HepG2 (cell line): ENCODE measurements around the gene GRPEL2. TPM values are rescaled to one million over a fixed set of nuclear protein-coding genes. Genes with fewer than 3 reads are reported as not detected.

Experiments
- DRAP1 ChIP-seq: IDR thresholded peaks from 2 replicates; pipeline ENCODE4 v1.6.1; 2016; ENCODE audit warnings: missing genetic modification reagents, missing compliant biosample characterization
- FOSL2 ChIP-seq: sonication (generic); formaldehyde crosslinking; IDR thresholded peaks from 2 replicates; pipeline ENCODE4 v1.4.0; 2020; ENCODE audit warnings: missing genetic modification reagents
- HNF4A ChIP-seq: sonication (generic); formaldehyde crosslinking; IDR thresholded peaks from 2 replicates; pipeline ENCODE4 v1.4.0; 2020; ENCODE audit warnings: missing genetic modification reagents
- KLF16 ChIP-seq, 2 experiments: sonication (generic) in 1 of 2; formaldehyde crosslinking in 1 of 2; IDR thresholded peaks; 2 replicates each; pipeline versions ENCODE4 v1.6.1 to v1.8.0; 2016 to 2023; ENCODE audit warnings: missing genetic modification reagents in 2 of 2, missing compliant biosample characterization in 1 of 2
- MED1 ChIP-seq: sonication (generic); formaldehyde crosslinking; IDR thresholded peaks from 2 replicates; pipeline ENCODE4 v1.4.0; 2020; ENCODE audit warnings: missing genetic modification reagents
- SOX13 ChIP-seq, 3 experiments: fragments of 450-650 bp in 1 of 3; sonication (generic) in 1 of 3; formaldehyde crosslinking in 1 of 3; IDR thresholded peaks in 2 of 3; conservative IDR thresholded peaks in 1 of 3; 2 replicates each; pipeline versions ENCODE4 v1.5.0 to v1.6.1; 2016 to 2020; ENCODE audit warnings: antibody characterized with exemption in 1 of 3, mild to moderate bottlenecking in 1 of 3, missing compliant biosample characterization in 1 of 3, missing genetic modification reagents in 1 of 3, moderate library complexity in 1 of 3
- THAP11 ChIP-seq: IDR thresholded peaks from 2 replicates; pipeline ENCODE4 v1.6.1; 2016; ENCODE audit warnings: missing biosample characterization, missing genetic modification reagents
- ZFX ChIP-seq: sonication (generic); formaldehyde crosslinking; IDR thresholded peaks from 2 replicates; pipeline ENCODE4 v1.4.0; 2020; ENCODE audit warnings: mild to moderate bottlenecking, low read depth, missing genetic modification reagents, moderate library complexity
- ZNF205 ChIP-seq: IDR thresholded peaks from 2 replicates; pipeline ENCODE4 v1.6.1; 2018; ENCODE audit warnings: missing biosample characterization, missing genetic modification reagents
- ZNF407 ChIP-seq: sonication (generic); formaldehyde crosslinking; IDR thresholded peaks from one replicate; pipeline ENCODE4 v1.5.1; 2020; ENCODE audit warnings: mild to moderate bottlenecking, missing genetic modification reagents; ENCODE audit errors: not compliant biosample characterization
- ZNF597 ChIP-seq: sonication (generic); formaldehyde crosslinking; IDR thresholded peaks from 2 replicates; pipeline ENCODE4 v1.5.0; 2020; ENCODE audit warnings: missing genetic modification reagents
- polyA plus RNA-seq, 8 experiments: library from polyadenylated mRNA; depleted of rRNA in 3 of 8; stranded (reverse) in 7 of 8; unstranded in 1 of 8; fragments of >200 nt; fragmentation: Illumina TruSeq in 4 of 8; extraction: Trizol in 4 of 8; gene quantifications; 2 replicates each; pipeline versions ENCODE4 v1.2.1 to v1.2.3, GENCODE V29; 2011 to 2016; ENCODE audit warnings: low read depth in 4 of 8, missing spikeins in 1 of 8, mixed read lengths in 1 of 8; ENCODE audit not compliant: insufficient read depth in 1 of 8
- total RNA-seq, 5 experiments: library from RNA; depleted of rRNA; stranded (reverse); fragments of >200 nt; fragmentation: Illumina TruSeq; extraction: Trizol; gene quantifications; 2 replicates each; pipeline ENCODE4 v1.2.3, GENCODE V29; 2016; ENCODE audit warnings: low read depth in 1 of 5
- TF ChIP-seq, protein P1 (sequence below): sonication (generic); formaldehyde crosslinking; IDR thresholded peaks from 2 replicates; pipeline ENCODE4 v1.5.1; 2020; ENCODE audit warnings: mild to moderate bottlenecking, missing genetic modification reagents, moderate library complexity

GRPEL2 gene
- total and polyA plus RNA-seq, 2 of the 13 experiments (the other 11 are each of a cell fraction or from before 2014, with no cell fraction given): 13.1 to 16.6 TPM

GRCh38 chr5:149380466-149381121 is 35.3 kb downstream of the GRPEL2 start (continued):
- TF ChIP-seq ZNF407 (CRISPR knock-in tag): no peak
- peak; percentile 77 for TF ChIP-seq MED1 (CRISPR knock-in tag)
- 0 out of 4 replicates have a peak, but pooled peaks of 1 of the 2 experiments have one; percentile 16 for TF ChIP-seq KLF16 (CRISPR knock-in tag; IDR thresholded peaks at IDR 0.05)
- no peak for TF ChIP-seq ZNF597
- TF ChIP-seq ZFX (CRISPR knock-in tag): peak; percentile 78
- no peak for TF ChIP-seq THAP11 (CRISPR knock-in tag)
- TF ChIP-seq FOSL2 (CRISPR knock-in tag): peak; percentile 63
- TF ChIP-seq DRAP1 (CRISPR knock-in tag): peak; percentile 77
- no peak for TF ChIP-seq SOX13 (IDR thresholded peaks at IDR 0.05)
- 0 out of 4 replicates have a peak, but pooled peaks of 1 of the 2 experiments have one; percentile 16 for TF ChIP-seq SOX13 (CRISPR knock-in tag; conservative IDR thresholded peaks at IDR 0.05 in 1 of 2, IDR thresholded peaks at IDR 0.05 in 1 of 2)
- TF ChIP-seq, protein P1, sequence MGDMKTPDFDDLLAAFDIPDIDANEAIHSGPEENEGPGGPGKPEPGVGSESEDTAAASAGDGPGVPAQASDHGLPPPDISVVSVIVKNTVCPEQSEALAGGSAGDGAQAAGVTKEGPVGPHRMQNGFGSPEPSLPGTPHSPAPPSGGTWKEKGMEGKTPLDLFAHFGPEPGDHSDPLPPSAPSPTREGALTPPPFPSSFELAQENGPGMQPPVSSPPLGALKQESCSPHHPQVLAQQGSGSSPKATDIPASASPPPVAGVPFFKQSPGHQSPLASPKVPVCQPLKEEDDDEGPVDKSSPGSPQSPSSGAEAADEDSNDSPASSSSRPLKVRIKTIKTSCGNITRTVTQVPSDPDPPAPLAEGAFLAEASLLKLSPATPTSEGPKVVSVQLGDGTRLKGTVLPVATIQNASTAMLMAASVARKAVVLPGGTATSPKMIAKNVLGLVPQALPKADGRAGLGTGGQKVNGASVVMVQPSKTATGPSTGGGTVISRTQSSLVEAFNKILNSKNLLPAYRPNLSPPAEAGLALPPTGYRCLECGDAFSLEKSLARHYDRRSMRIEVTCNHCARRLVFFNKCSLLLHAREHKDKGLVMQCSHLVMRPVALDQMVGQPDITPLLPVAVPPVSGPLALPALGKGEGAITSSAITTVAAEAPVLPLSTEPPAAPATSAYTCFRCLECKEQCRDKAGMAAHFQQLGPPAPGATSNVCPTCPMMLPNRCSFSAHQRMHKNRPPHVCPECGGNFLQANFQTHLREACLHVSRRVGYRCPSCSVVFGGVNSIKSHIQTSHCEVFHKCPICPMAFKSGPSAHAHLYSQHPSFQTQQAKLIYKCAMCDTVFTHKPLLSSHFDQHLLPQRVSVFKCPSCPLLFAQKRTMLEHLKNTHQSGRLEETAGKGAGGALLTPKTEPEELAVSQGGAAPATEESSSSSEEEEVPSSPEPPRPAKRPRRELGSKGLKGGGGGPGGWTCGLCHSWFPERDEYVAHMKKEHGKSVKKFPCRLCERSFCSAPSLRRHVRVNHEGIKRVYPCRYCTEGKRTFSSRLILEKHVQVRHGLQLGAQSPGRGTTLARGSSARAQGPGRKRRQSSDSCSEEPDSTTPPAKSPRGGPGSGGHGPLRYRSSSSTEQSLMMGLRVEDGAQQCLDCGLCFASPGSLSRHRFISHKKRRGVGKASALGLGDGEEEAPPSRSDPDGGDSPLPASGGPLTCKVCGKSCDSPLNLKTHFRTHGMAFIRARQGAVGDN: peak; percentile 73
- 0 out of 2 replicates have a peak, but pooled peaks have one; percentile 17 for TF ChIP-seq ZNF205 (CRISPR knock-in tag)
- TF ChIP-seq HNF4A (CRISPR knock-in tag): peak; percentile 91
